Adrenal gland (tissue), 5 donors: ENCODE measurements around the gene MKNK2.

Experiments
- POLR2A ChIP-seq, 2 donors: fragments of 450-650 bp; IDR thresholded peaks; one replicate each; pipeline ENCODE4 v1.6.1; 2017; ENCODE audit warnings: antibody characterized with exemption in 2 of 2, mild to moderate bottlenecking in 2 of 2, moderate library complexity in 1 of 2
- TF ChIP-seq, protein P1 (sequence below), 6 experiments: fragments of 450-650 bp in 4 of 6; fragments of 200-600 bp in 2 of 6; sonication (generic) in 1 of 6; IDR thresholded peaks; 1 replicate in 5 of 6; 2 replicates in 1 of 6; pipeline versions ENCODE4 v1.5.1 to v1.8.0; 2016 to 2021; ENCODE audit warnings: antibody characterized with exemption in 6 of 6, mild to moderate bottlenecking in 2 of 6, moderate library complexity in 1 of 6
- donor health status: DM: no; HTN: no; CAD: no.

GRCh38 chr19:2038284-2039088, 12.6 kb downstream of the MKNK2 start:
- TF ChIP-seq, protein P1, sequence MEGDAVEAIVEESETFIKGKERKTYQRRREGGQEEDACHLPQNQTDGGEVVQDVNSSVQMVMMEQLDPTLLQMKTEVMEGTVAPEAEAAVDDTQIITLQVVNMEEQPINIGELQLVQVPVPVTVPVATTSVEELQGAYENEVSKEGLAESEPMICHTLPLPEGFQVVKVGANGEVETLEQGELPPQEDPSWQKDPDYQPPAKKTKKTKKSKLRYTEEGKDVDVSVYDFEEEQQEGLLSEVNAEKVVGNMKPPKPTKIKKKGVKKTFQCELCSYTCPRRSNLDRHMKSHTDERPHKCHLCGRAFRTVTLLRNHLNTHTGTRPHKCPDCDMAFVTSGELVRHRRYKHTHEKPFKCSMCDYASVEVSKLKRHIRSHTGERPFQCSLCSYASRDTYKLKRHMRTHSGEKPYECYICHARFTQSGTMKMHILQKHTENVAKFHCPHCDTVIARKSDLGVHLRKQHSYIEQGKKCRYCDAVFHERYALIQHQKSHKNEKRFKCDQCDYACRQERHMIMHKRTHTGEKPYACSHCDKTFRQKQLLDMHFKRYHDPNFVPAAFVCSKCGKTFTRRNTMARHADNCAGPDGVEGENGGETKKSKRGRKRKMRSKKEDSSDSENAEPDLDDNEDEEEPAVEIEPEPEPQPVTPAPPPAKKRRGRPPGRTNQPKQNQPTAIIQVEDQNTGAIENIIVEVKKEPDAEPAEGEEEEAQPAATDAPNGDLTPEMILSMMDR (IDR thresholded peaks at IDR 0.05) = no peak
- no peak for TF ChIP-seq POLR2A (IDR thresholded peaks at IDR 0.05)
